Neural cell (in vitro differentiated cells): ENCODE data around the gene INSYN2B. TPM values are rescaled to one million over a fixed set of nuclear protein-coding genes. Genes with fewer than 3 reads are reported as not detected.

Source experiments
- H2AFZ ChIP-seq: fragments of 200-600, 300-800 bp; sonication (generic), shearing (Covaris generic); 2 replicates; pipeline ENCODE4 v1.6.0; 2014; ENCODE audit warnings: low read depth, mild to moderate bottlenecking, antibody characterized with exemption, low read length, moderate library complexity
- H3F3A ChIP-seq: fragments of 200-600 bp; shearing (Covaris generic); 2 replicates; pipeline ENCODE4 v1.6.1; 2016; ENCODE audit warnings: mild to moderate bottlenecking, moderate library complexity, mixed read lengths, antibody characterized with exemption, low read length; ENCODE audit not compliant: insufficient read depth, poor library complexity, severe bottlenecking
- H3K27ac ChIP-seq: fragments of 200-600, 300-800 bp; sonication (generic), shearing (Covaris generic); 2 replicates; pipeline ENCODE4 v1.5.1; 2014; ENCODE audit warnings: mild to moderate bottlenecking, low read length, moderate library complexity
- H3K27me3 ChIP-seq: fragments of 300-800, 200-600 bp; sonication (generic), shearing (Covaris generic); 2 replicates; pipeline ENCODE4 v1.6.0; 2014; ENCODE audit warnings: mild to moderate bottlenecking, low read depth, low read length, moderate library complexity; ENCODE audit not compliant: insufficient read depth
- H3K36me3 ChIP-seq: fragments of 300-800, 200-600 bp; sonication (generic), shearing (Covaris generic); 2 replicates; pipeline ENCODE4 v1.5.1; 2014; ENCODE audit warnings: mild to moderate bottlenecking, antibody characterized with exemption, low read length, moderate library complexity; ENCODE audit not compliant: insufficient read depth
- H3K4me2 ChIP-seq: fragments of 300-800, 200-600 bp; sonication (generic), shearing (Covaris generic); 2 replicates; pipeline ENCODE4 v1.6.0; 2014; ENCODE audit warnings: mild to moderate bottlenecking, low read length
- H3K4me3 ChIP-seq: fragments of 300-800, 200-600 bp; sonication (generic), shearing (Covaris generic); 2 replicates; pipeline ENCODE4 v1.5.1; 2014; ENCODE audit warnings: mild to moderate bottlenecking, low read length, moderate library complexity
- H3K79me2 ChIP-seq: fragments of 200-600 bp; shearing (Covaris generic); replicated peaks from 2 replicates; pipeline ENCODE4 v1.6.0; 2014; ENCODE audit warnings: mild to moderate bottlenecking, low read length, moderate library complexity; ENCODE audit not compliant: insufficient read depth
- H3K9ac ChIP-seq: fragments of 300-800, 200-600 bp; sonication (generic), shearing (Covaris generic); 2 replicates; pipeline ENCODE4 v1.6.1; 2016; ENCODE audit warnings: mild to moderate bottlenecking, low read length, mixed read lengths
- H3K9me2 ChIP-seq: fragments of 200-600 bp; shearing (Covaris generic); 2 replicates; pipeline ENCODE4 v1.6.1; 2016; ENCODE audit warnings: mild to moderate bottlenecking, low read length, mixed read lengths; ENCODE audit not compliant: insufficient read depth
- H3K9me3 ChIP-seq: fragments of 200-600, 300-800 bp; sonication (generic), shearing (Covaris generic); 2 replicates; pipeline ENCODE4 v1.6.1; 2016; ENCODE audit warnings: mild to moderate bottlenecking, mixed run types, low read length, moderate library complexity, mixed read lengths
- H4K20me1 ChIP-seq: fragments of 200-600 bp; shearing (Covaris generic); 2 replicates; pipeline ENCODE4 v1.6.1; 2016; ENCODE audit warnings: mild to moderate bottlenecking, mixed run types; ENCODE audit not compliant: insufficient read depth
- CTCF ChIP-seq: fragments of 450-650 bp; IDR thresholded peaks from 2 replicates; pipeline ENCODE4 v1.5.1; 2014; ENCODE audit warnings: antibody characterized with exemption, mild to moderate bottlenecking, moderate library complexity; ENCODE audit not compliant: poor library complexity, severe bottlenecking
- EP300 ChIP-seq: fragments of 450-650 bp; conservative IDR thresholded peaks from 2 replicates; pipeline ENCODE4 v1.6.1; 2014; ENCODE audit warnings: antibody characterized with exemption, mild to moderate bottlenecking, moderate library complexity; ENCODE audit not compliant: poor library complexity, severe bottlenecking
- EZH2 ChIP-seq: fragments of 200-600, 300-800 bp; shearing (Covaris generic), sonication (generic); IDR thresholded peaks from 2 replicates; pipeline ENCODE4 v1.6.1; 2014; ENCODE audit warnings: antibody characterized with exemption, low read length, borderline replicate concordance, mild to moderate bottlenecking; ENCODE audit not compliant: insufficient read depth, poor library complexity, severe bottlenecking
- MXI1 ChIP-seq: fragments of 450-650 bp; conservative IDR thresholded peaks from 2 replicates; pipeline ENCODE4 v1.6.1; 2014; ENCODE audit warnings: antibody characterized with exemption, mild to moderate bottlenecking; ENCODE audit not compliant: poor library complexity, severe bottlenecking
- POLR2AphosphoS5 ChIP-seq: IDR thresholded peaks from 2 replicates; pipeline ENCODE4 v1.6.1; 2012
- RAD21 ChIP-seq: fragments of 450-650 bp; conservative IDR thresholded peaks from 2 replicates; pipeline ENCODE4 v1.6.1; 2014; ENCODE audit warnings: antibody characterized with exemption, mild to moderate bottlenecking, moderate library complexity
- REST ChIP-seq: IDR thresholded peaks from 2 replicates; pipeline ENCODE4 v1.6.1; 2012; ENCODE audit warnings: borderline replicate concordance
- SMC3 ChIP-seq: fragments of 450-650 bp; conservative IDR thresholded peaks from 2 replicates; pipeline ENCODE4 v1.6.1; 2014; ENCODE audit warnings: antibody characterized with exemption, mild to moderate bottlenecking, moderate library complexity; ENCODE audit not compliant: poor library complexity
- TAF1 ChIP-seq: IDR thresholded peaks from 2 replicates; pipeline ENCODE4 v1.6.1; 2012; ENCODE audit warnings: low read depth
- polyA plus RNA-seq: library from polyadenylated mRNA; depleted of rRNA; stranded (reverse); fragments of >200 nt; gene quantifications from 2 replicates; pipeline ENCODE4 v1.2.3, GENCODE V29; 2014

Gene INSYN2B
- polyA plus RNA-seq, 1 donor from 2014 or later = 0.37 TPM

GRCh38 chr5:169991115-169991869, 11.0 kb upstream of the INSYN2B start:
- no peaks in the 10 kb centered on the region for H3K36me3 ChIP-seq
- TF ChIP-seq EP300 (no peak), SMC3 (no peak), REST (no peak), RAD21 (no peak), POLR2AphosphoS5 (no peak), TAF1 (no peak), EZH2 (no peak), MXI1 (no peak), CTCF (no peak)
- H3K4me3 ChIP-seq = no peak overlapping the region
- no peaks in the 10 kb centered on the region for H3F3A ChIP-seq
- H3K9me2 ChIP-seq = no peaks in the 10 kb centered on the region
- no peak overlapping the region for H2AFZ ChIP-seq
- H3K27me3 ChIP-seq = peaks cover 38% of the 10 kb centered on the region
- no peak overlapping the region for H3K9ac ChIP-seq
- H3K79me2 ChIP-seq = no peaks in the 10 kb centered on the region
- H3K9me3 ChIP-seq = no peaks in the 10 kb centered on the region
- no peak overlapping the region for H3K4me2 ChIP-seq
- no peaks in the 10 kb centered on the region for H4K20me1 ChIP-seq
- H3K27ac ChIP-seq = no peak overlapping the region

GRCh38 chr5:169989365-169989764, 9.1 kb upstream of the INSYN2B start:
- Histone ChIP-seq H3K9me3 (no peaks in the 10 kb centered on the region), H3F3A (no peaks in the 10 kb centered on the region), H3K4me3 (no peak overlapping the region), H3K36me3 (no peaks in the 10 kb centered on the region), H3K9ac (no peak overlapping the region), H3K4me2 (no peak overlapping the region), H3K27me3 (peaks cover 30% of the 10 kb centered on the region), H3K9me2 (no peaks in the 10 kb centered on the region), H2AFZ (no peak overlapping the region), H4K20me1 (no peaks in the 10 kb centered on the region), H3K27ac (no peak overlapping the region), H3K79me2 (no peaks in the 10 kb centered on the region)
- TF ChIP-seq SMC3 (no peak), MXI1 (no peak), EZH2 (no peak)
